HG03571 (cell line): ENCODE data around the gene CDCA5.
A peak's percentile ranks its signal among the peaks of the same experiment; 100 is the strongest.

Experiments
- ATAC-seq: cut with Tn5 transposase; IDR thresholded peaks from one replicate; pipeline ENCODE4 v1.9.1; 2021; ENCODE audit not compliant: unreplicated experiment

Gene CDCA5

GRCh38 chr11:65047581-65048422, 36.0 kb downstream of the CDCA5 start:
- ATAC-seq: no peak

- no peak for ATAC-seq
Measured at GRCh38 chr11:65045728-65046127, 38.1 kb downstream of the CDCA5 start.

- ATAC-seq: no peak
Measured at GRCh38 chr11:65045061-65045460, 38.8 kb downstream of the CDCA5 start.

- ATAC-seq: no peak
Measured at GRCh38 chr11:65043881-65044501, 39.8 kb downstream of the CDCA5 start.

GRCh38 chr11:65042891-65043290, 40.9 kb downstream of the CDCA5 start:
- no peak for ATAC-seq

GRCh38 chr11:65040847-65041622, 42.8 kb downstream of the CDCA5 start, which contains the start of gene SAC3D1:
Gene SAC3D1 (plus strand): TSS chr11:65041210. CDS start chr11:65041293, 83 bp downstream.
- peak; percentile 86 for ATAC-seq

- ATAC-seq: no peak
Measured at GRCh38 chr11:65040520-65040846, 43.4 kb downstream of the CDCA5 start.

- no peak for ATAC-seq
Measured at GRCh38 chr11:65036931-65037330, 46.9 kb downstream of the CDCA5 start.

GRCh38 chr11:65035579-65035978, 48.3 kb downstream of the CDCA5 start:
- ATAC-seq: no peak

- ATAC-seq: no peak
Measured at GRCh38 chr11:65034423-65034822, 49.4 kb downstream of the CDCA5 start.

- no peak for ATAC-seq
Measured at GRCh38 chr11:65032216-65032615, 51.6 kb downstream of the CDCA5 start.
